SK-N-SH (cell line): ENCODE data around the gene RNF40. TPM values are rescaled to one million over a fixed set of nuclear protein-coding genes. Genes with fewer than 3 reads are reported as not detected.

Experiments
- CTCF ChIA-PET: fragments of 300-600, 350-600 bp; formaldehyde crosslinking; extraction: SDS; loops from one replicate; lab custom pipeline; 2021; lab: Yijun Ruan, JAX
- POLR2A ChIA-PET: fragments of 350-600 bp; sonication (Branson Sonifier 250); formaldehyde crosslinking; extraction: SDS; loops from one replicate; lab custom pipeline; 2020; ENCODE audit warnings: antibody characterized with exemption, inconsistent platforms; lab: Yijun Ruan, JAX
- DNase-seq: peaks from one replicate; pipeline ENCODE4 v3.0.0; 2012
- H2AFZ ChIP-seq: fragments of 200-600 bp; sonication (generic); 2 replicates; pipeline ENCODE4 v1.8.1; 2016; ENCODE audit warnings: antibody characterized with exemption, mild to moderate bottlenecking, low read depth
- H3F3A ChIP-seq: fragments of 200-600 bp; sonication (generic); replicated peaks from 2 replicates; pipeline ENCODE3; 2016; ENCODE audit warnings: antibody characterized with exemption, mild to moderate bottlenecking; ENCODE audit not compliant: insufficient read depth
- H3K27ac ChIP-seq, 2 experiments: fragments of 200-500 bp in 1 of 2; fragments of 200-600 bp in 1 of 2; sonication (Bioruptor generic) in 1 of 2; sonication (generic), shearing (Covaris generic) in 1 of 2; 2 replicates each; pipeline versions ENCODE4 v1.5.1 to v1.6.1; 2014 to 2016; ENCODE audit warnings: low read depth in 2 of 2, inconsistent platforms in 1 of 2, low read length in 1 of 2, mild to moderate bottlenecking in 1 of 2, mixed read lengths in 1 of 2
- H3K27me3 ChIP-seq: fragments of 200-600 bp; sonication (generic), shearing (Covaris generic); 2 replicates; pipeline ENCODE4 v1.6.1; 2016; ENCODE audit warnings: mixed run types; ENCODE audit not compliant: insufficient read depth
- H3K36me3 ChIP-seq, 2 experiments: fragments of 200-500 bp in 1 of 2; fragments of 200-600 bp in 1 of 2; sonication (Bioruptor generic) in 1 of 2; sonication (generic) in 1 of 2; replicated peaks in 1 of 2; 2 replicates each; pipeline versions ENCODE3 to v1.5.1; 2014 to 2016; ENCODE audit warnings: low read length in 1 of 2, mild to moderate bottlenecking in 1 of 2; ENCODE audit not compliant: insufficient read depth in 2 of 2, control insufficient read depth in 1 of 2
- H3K4me1 ChIP-seq, 2 experiments: fragments of 200-500 bp in 1 of 2; fragments of 200-600 bp in 1 of 2; sonication (Bioruptor generic) in 1 of 2; sonication (generic), shearing (Covaris generic) in 1 of 2; 2 replicates each; pipeline versions ENCODE4 v1.5.1 to v1.6.1; 2014 to 2016; ENCODE audit warnings: low read depth in 1 of 2, low read length in 1 of 2, mixed run types in 1 of 2; ENCODE audit not compliant: insufficient read depth in 2 of 2, control insufficient read depth in 1 of 2
- H3K4me2 ChIP-seq: fragments of 200-600 bp; sonication (generic), shearing (Covaris generic); 2 replicates; pipeline ENCODE4 v1.6.1; 2017; ENCODE audit warnings: mixed run types
- H3K4me3 ChIP-seq, 2 experiments: fragments of 200-500 bp in 1 of 2; fragments of 200-600 bp in 1 of 2; sonication (Bioruptor generic) in 1 of 2; sonication (generic), shearing (Covaris generic) in 1 of 2; 2 replicates each; pipeline versions ENCODE4 v1.5.1 to v1.8.1; 2014 to 2016; ENCODE audit warnings: low read depth in 2 of 2, inconsistent platforms in 1 of 2, low read length in 1 of 2, mild to moderate bottlenecking in 1 of 2, mixed read lengths in 1 of 2, moderate library complexity in 1 of 2
- H3K79me2 ChIP-seq: fragments of 200-600 bp; sonication (generic); 2 replicates; pipeline ENCODE4 v1.8.1; 2017; ENCODE audit warnings: mild to moderate bottlenecking; ENCODE audit not compliant: insufficient read depth
- H3K9ac ChIP-seq: fragments of 200-600 bp; sonication (generic); 2 replicates; pipeline ENCODE4 v1.6.1; 2017; ENCODE audit warnings: mixed run types
- H3K9me2 ChIP-seq: fragments of 200-600 bp; sonication (generic); 2 replicates; pipeline ENCODE4 v1.6.1; 2017; ENCODE audit warnings: mixed run types
- H3K9me3 ChIP-seq: fragments of 200-600 bp; sonication (generic); 2 replicates; pipeline ENCODE4 v1.6.1; 2017; ENCODE audit warnings: mixed run types, mild to moderate bottlenecking, moderate library complexity
- H4K20me1 ChIP-seq: fragments of 200-600 bp; sonication (generic); 2 replicates; pipeline ENCODE4 v1.6.1; 2017; ENCODE audit warnings: mild to moderate bottlenecking, mixed run types; ENCODE audit not compliant: insufficient read depth
- CHD2 ChIP-seq: fragments of 150-350 bp; IDR thresholded peaks from 2 replicates; pipeline ENCODE4 v1.6.1; 2018; ENCODE audit warnings: low read length; ENCODE audit not compliant: partially characterized antibody
- EP300 ChIP-seq, 2 experiments: IDR thresholded peaks; 2 replicates each; pipeline versions ENCODE4 v1.4.0 to v1.6.1; 2012; ENCODE audit warnings: borderline replicate concordance in 1 of 2, low read depth in 1 of 2, low read length in 1 of 2
- EZH2phosphoT487 ChIP-seq: fragments of 200-600 bp; sonication (generic); IDR thresholded peaks from 2 replicates; pipeline ENCODE4 v1.6.1; 2017; ENCODE audit warnings: low read depth, mixed run types, mild to moderate bottlenecking, antibody characterized with exemption, moderate library complexity, borderline replicate concordance
- FOSL2 ChIP-seq: IDR thresholded peaks from 2 replicates; pipeline ENCODE4 v1.4.0; 2012; ENCODE audit warnings: low read depth, mild to moderate bottlenecking, moderate library complexity, borderline replicate concordance
- FOXJ3 ChIP-seq: sonication (generic); formaldehyde crosslinking; IDR thresholded peaks from 2 replicates; pipeline ENCODE4 v1.5.1; 2020; ENCODE audit warnings: mild to moderate bottlenecking, missing genetic modification reagents
- FOXM1 ChIP-seq: IDR thresholded peaks from 2 replicates; pipeline ENCODE4 v1.4.0; 2012; ENCODE audit warnings: low read depth, mild to moderate bottlenecking
- GABPA ChIP-seq: IDR thresholded peaks from 2 replicates; pipeline ENCODE4 v1.4.0; 2012; ENCODE audit warnings: low read depth, mild to moderate bottlenecking
- IRF3 ChIP-seq: fragments of 150-350 bp; IDR thresholded peaks from 2 replicates; pipeline ENCODE4 v1.6.1; 2016; ENCODE audit warnings: mild to moderate bottlenecking, low read depth, low read length
- JUND ChIP-seq: IDR thresholded peaks from 2 replicates; pipeline ENCODE4 v1.4.0; 2012
- MAX ChIP-seq: IDR thresholded peaks from 2 replicates; pipeline ENCODE4 v1.4.0; 2012; ENCODE audit warnings: low read depth
- MEF2A ChIP-seq: IDR thresholded peaks from 2 replicates; pipeline ENCODE4 v1.4.0; 2012; ENCODE audit warnings: low read depth, borderline replicate concordance
- MXI1 ChIP-seq: IDR thresholded peaks from 2 replicates; pipeline ENCODE4 v1.6.1; 2012; ENCODE audit warnings: mild to moderate bottlenecking, low read depth, low read length, improper control_type of control experiment
- NFIC ChIP-seq: IDR thresholded peaks from 2 replicates; pipeline ENCODE4 v1.4.0; 2012; ENCODE audit warnings: borderline replicate concordance
- POLR2AphosphoS5 ChIP-seq: IDR thresholded peaks from 2 replicates; pipeline ENCODE4 v1.6.1; 2012; ENCODE audit warnings: low read depth, low read length
- RCOR1 ChIP-seq: fragments of 150-350 bp; IDR thresholded peaks from 2 replicates; pipeline ENCODE4 v1.6.1; 2017; ENCODE audit warnings: antibody characterized with exemption, low read length
- REST ChIP-seq: IDR thresholded peaks from 2 replicates; pipeline ENCODE4 v1.6.1; 2012; ENCODE audit warnings: mild to moderate bottlenecking, low read depth, low read length, moderate library complexity
- SIN3A ChIP-seq: IDR thresholded peaks from 2 replicates; pipeline ENCODE4 v1.6.1; 2012; ENCODE audit warnings: low read depth, mild to moderate bottlenecking, low read length, moderate library complexity, borderline replicate concordance
- TAF1 ChIP-seq: IDR thresholded peaks from 2 replicates; pipeline ENCODE4 v1.6.1; 2012; ENCODE audit warnings: low read depth, mild to moderate bottlenecking, low read length, moderate library complexity, borderline replicate concordance
- TCF12 ChIP-seq: IDR thresholded peaks from 2 replicates; pipeline ENCODE4 v1.4.0; 2012
- USF1 ChIP-seq: IDR thresholded peaks from 2 replicates; pipeline ENCODE4 v1.4.0; 2012; ENCODE audit warnings: low read depth, borderline replicate concordance
- USF2 ChIP-seq: fragments of 150-350 bp; IDR thresholded peaks from 2 replicates; pipeline ENCODE4 v1.6.1; 2017; ENCODE audit warnings: antibody characterized with exemption, low read length, low read depth, borderline replicate concordance
- ZBTB33 ChIP-seq: IDR thresholded peaks from 2 replicates; pipeline ENCODE4 v1.4.0; 2012; ENCODE audit warnings: low read depth, borderline replicate concordance
- WGBS: methylation state at CpG from one replicate; pipeline ENCODE4 v1.1.6; 2017; ENCODE audit warnings: low lambda C conversion rate; 5-methylcytosine and 5-hydroxymethylcytosine counted together
- polyA plus RNA-seq, 3 experiments: library from polyadenylated mRNA; depleted of rRNA; stranded (reverse); fragments of >200 nt; gene quantifications; 2 replicates each; pipeline ENCODE4 v1.2.3, GENCODE V29; 2012

RNF40 gene
- polyA plus RNA-seq (2012; rRNA removed): 49.8 and 57.3 TPM in 2 replicates
- polyA plus RNA-seq (2012; cell fraction: cytosol; rRNA removed): 28.3 and 31.2 TPM in 2 replicates
- 87.3 and 103 TPM in 2 replicates for polyA plus RNA-seq (2012; cell fraction: nucleus; rRNA removed)

GRCh38 chr16:30761928-30762902 is at the start of gene RNF40, which contains the start of gene CFAP119:
TSS of gene RNF40 (plus strand) at chr16:30762322. CDS start at chr16:30762546, 224 bp downstream.
TSS of gene CFAP119 (minus strand) at chr16:30762062. CDS start at chr16:30761748, 314 bp downstream.
- DNase-seq: peak; percentile 99
- H3K27me3 ChIP-seq: no peaks in the 10 kb centered on the region
- ChIA-PET CTCF (interaction anchor here (1.1 kb wide), 1 partner anchor 23 kb away, joined by 3 read pairs; no protein-coding TSS in a partner anchor), POLR2A (interaction anchor here (1.1 kb wide), 1 partner anchor 13 kb away, joined by 5 read pairs; no protein-coding TSS in a partner anchor)
- peaks cover 49% of the 10 kb centered on the region for H3K79me2 ChIP-seq
- peaks cover 29 to 57% of the 10 kb centered on the region in 2 experiments for H3K36me3 ChIP-seq
- H3K4me1 ChIP-seq: peaks cover 15 to 26% of the 10 kb centered on the region in 2 experiments
- H2AFZ ChIP-seq: peak within 1 kb of the TSS; percentile 70
- H3K27ac ChIP-seq: peak within 1 kb of the TSS; percentile 79 to 88
- H3K9me3 ChIP-seq: no peaks in the 10 kb centered on the region
- no peaks in the 10 kb centered on the region for H3K9me2 ChIP-seq
- H3F3A ChIP-seq: peaks cover 7% of the 10 kb centered on the region
- WGBS: under 1% methylated on average over 34 of the region's 60 CpGs
- peak within 1 kb of the TSS; percentile 89 for H3K9ac ChIP-seq
- peak within 1 kb of the TSS; percentile 95 to 97 for H3K4me3 ChIP-seq
- no peaks in the 10 kb centered on the region for H4K20me1 ChIP-seq
- peak within 1 kb of the TSS; percentile 100 for H3K4me2 ChIP-seq
- TF ChIP-seq USF2 (no peak), CHD2 (peak; percentile 55), GABPA (peak; percentile 73), RCOR1 (no peak), FOXJ3 (CRISPR knock-in tag) (no peak), FOXM1 (no peak), POLR2AphosphoS5 (peak; percentile 86), ZBTB33 (no peak), MEF2A (no peak), MXI1 (peak; percentile 92), EP300 (IDR thresholded peaks at IDR 0.05; ENCODE audit: borderline replicate concordance in 1 of 2, low read depth in 1 of 2, low read length in 1 of 2) (no peak), TCF12 (peak; percentile 3; the same call in 1 of the 2 replicates), USF1 (no peak), IRF3 (no peak), SIN3A (peak; percentile 90; the same call in 1 of the 2 replicates), REST (no peak), JUND (no peak), NFIC (no peak), MAX (peak; percentile 29; the same call in 1 of the 2 replicates), FOSL2 (no peak), TAF1 (peak; percentile 95), EZH2phosphoT487 (no peak)
